ENCODE data around the gene ABCB11. TPM values are rescaled to one million over a fixed set of nuclear protein-coding genes. Genes with fewer than 3 reads are reported as not detected.

Gene ABCB11
- total RNA-seq, 1 donor from 2014 or later, result not detected

GRCh38 chr2:168999668-169000213, 31.4 kb downstream of the ABCB11 start:
- no peak for DNase-seq (ENCODE audit: low read depth)
- no peak overlapping the region for H3K4me3 ChIP-seq (ENCODE audit: low read depth, low read length)
- no peak for TF ChIP-seq CTCF (conservative IDR thresholded peaks at IDR 0.05; ENCODE audit: low read depth, low read length)

- H3K4me3 ChIP-seq (ENCODE audit: low read depth, low read length), result no peak overlapping the region
- no peak for DNase-seq (ENCODE audit: low read depth)
- no peak for TF ChIP-seq CTCF (conservative IDR thresholded peaks at IDR 0.05; ENCODE audit: low read depth, low read length)
These were observed 32.4 kb downstream of the ABCB11 start for GRCh38 chr2:168998609-168999211.

- no peak for DNase-seq (ENCODE audit: low read depth)
- no peak for TF ChIP-seq CTCF (conservative IDR thresholded peaks at IDR 0.05; ENCODE audit: low read depth, low read length)
- no peak overlapping the region for H3K4me3 ChIP-seq (ENCODE audit: low read depth, low read length)
These were observed 33.3 kb downstream of the ABCB11 start for GRCh38 chr2:168997794-168998193.

GRCh38 chr2:168997118-168997521, 34.0 kb downstream of the ABCB11 start:
- no peak for DNase-seq (ENCODE audit: low read depth)
- TF ChIP-seq CTCF (conservative IDR thresholded peaks at IDR 0.05; ENCODE audit: low read depth, low read length), result no peak
- no peak overlapping the region for H3K4me3 ChIP-seq (ENCODE audit: low read depth, low read length)

GRCh38 chr2:168995744-168996143, 35.4 kb downstream of the ABCB11 start:
- no peak overlapping the region for H3K4me3 ChIP-seq (ENCODE audit: low read depth, low read length)
- DNase-seq (ENCODE audit: low read depth), result no peak
- no peak for TF ChIP-seq CTCF (conservative IDR thresholded peaks at IDR 0.05; ENCODE audit: low read depth, low read length)

- DNase-seq (ENCODE audit: low read depth), result no peak
- no peak overlapping the region for H3K4me3 ChIP-seq (ENCODE audit: low read depth, low read length)
- TF ChIP-seq CTCF (conservative IDR thresholded peaks at IDR 0.05; ENCODE audit: low read depth, low read length), result no peak
These were observed 37.6 kb downstream of the ABCB11 start for GRCh38 chr2:168993538-168993937.

All from epithelial cell of proximal tubule (primary cell).